Measurements from ENCODE around the gene SMAP2. TPM values are rescaled to one million over a fixed set of nuclear protein-coding genes. Genes with fewer than 3 reads are reported as not detected.

SMAP2 gene
- total RNA-seq, 1 experiment from 2014 or later: 13.7 TPM

GRCh38 chr1:40421431-40422384 is 48.2 kb downstream of the SMAP2 start:
- H3K4me3 Mint-ChIP-seq (ENCODE audit: low read depth, unreplicated experiment): no peak overlapping the region
- H3K27ac Mint-ChIP-seq (ENCODE audit: unreplicated experiment): no peak overlapping the region
- peaks cover 3% of the 10 kb centered on the region for H3K9me3 Mint-ChIP-seq (ENCODE audit: low read depth, unreplicated experiment)

GRCh38 chr1:40422630-40423263 is 49.2 kb downstream of the SMAP2 start:
- Mint-ChIP-seq H3K27me3 (ENCODE audit: unreplicated experiment) (no peaks in the 10 kb centered on the region), H3K4me1 (ENCODE audit: low read depth, unreplicated experiment) (no peaks in the 10 kb centered on the region), H3K4me3 (ENCODE audit: low read depth, unreplicated experiment) (no peak overlapping the region), H3K9me3 (ENCODE audit: low read depth, unreplicated experiment) (peaks cover 3% of the 10 kb centered on the region), H3K27ac (ENCODE audit: unreplicated experiment) (no peak overlapping the region), H3K36me3 (ENCODE audit: insufficient read depth, unreplicated experiment) (no peaks in the 10 kb centered on the region)
- DNase-seq: no peak
- BruUV-seq (replicated peaks): no TSS peak
- CTCF ChIA-PET: no interaction called here
- intact Hi-C loops (cut with micrococcal nuclease; ENCODE audit: unreplicated experiment): no loop called here
- TF ChIP-seq CTCF (IDR thresholded peaks at IDR 0.05; ENCODE audit: unreplicated experiment): no peak

More at GRCh38 chr1:40421431-40422384, 48.2 kb downstream of the SMAP2 start:
- no peak for TF ChIP-seq CTCF (IDR thresholded peaks at IDR 0.05; ENCODE audit: unreplicated experiment)
- intact Hi-C loops (cut with micrococcal nuclease; ENCODE audit: unreplicated experiment): no loop called here
- H3K27me3 Mint-ChIP-seq (ENCODE audit: unreplicated experiment): no peaks in the 10 kb centered on the region
- no peaks in the 10 kb centered on the region for H3K4me1 Mint-ChIP-seq (ENCODE audit: low read depth, unreplicated experiment)
- no TSS peak for BruUV-seq (replicated peaks)
- no peak for DNase-seq
- CTCF ChIA-PET: interaction anchor here (0.6 kb wide), 1 partner anchor 80 kb away, joined by 5 read pairs; no protein-coding TSS in a partner anchor
- H3K36me3 Mint-ChIP-seq (ENCODE audit: insufficient read depth, unreplicated experiment): no peaks in the 10 kb centered on the region

DNA sequence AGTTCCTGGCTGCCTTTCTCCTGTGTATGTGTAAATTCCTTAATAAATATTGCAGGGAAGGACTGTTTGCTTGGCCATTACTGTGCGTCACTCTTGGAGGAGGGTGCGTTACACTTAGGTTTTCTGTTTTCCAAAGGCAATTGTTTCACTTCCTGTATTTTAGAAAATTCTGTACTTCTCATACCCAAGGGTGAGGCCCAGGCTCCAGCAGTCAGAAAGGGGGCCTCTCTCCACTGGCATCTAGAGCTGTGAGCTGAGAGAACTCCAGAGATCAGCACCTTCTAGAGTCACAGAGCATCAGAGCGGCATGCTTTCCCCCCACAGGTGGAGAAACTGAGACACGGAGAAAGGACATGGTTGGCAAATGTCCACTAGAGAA is 49.7 kb downstream of the SMAP2 start:
- Mint-ChIP-seq H3K27ac (ENCODE audit: unreplicated experiment) (no peak overlapping the region), H3K4me3 (ENCODE audit: low read depth, unreplicated experiment) (no peak overlapping the region), H3K4me1 (ENCODE audit: low read depth, unreplicated experiment) (no peaks in the 10 kb centered on the region), H3K27me3 (ENCODE audit: unreplicated experiment) (no peaks in the 10 kb centered on the region), H3K36me3 (ENCODE audit: insufficient read depth, unreplicated experiment) (no peaks in the 10 kb centered on the region), H3K9me3 (ENCODE audit: low read depth, unreplicated experiment) (peaks cover 3% of the 10 kb centered on the region)
- DNase-seq: no peak
- no peak for TF ChIP-seq CTCF (IDR thresholded peaks at IDR 0.05; ENCODE audit: unreplicated experiment)
- CTCF ChIA-PET: no interaction called here
- no TSS peak for BruUV-seq (replicated peaks)
- intact Hi-C loops (cut with micrococcal nuclease; ENCODE audit: unreplicated experiment): no loop called here

DNA sequence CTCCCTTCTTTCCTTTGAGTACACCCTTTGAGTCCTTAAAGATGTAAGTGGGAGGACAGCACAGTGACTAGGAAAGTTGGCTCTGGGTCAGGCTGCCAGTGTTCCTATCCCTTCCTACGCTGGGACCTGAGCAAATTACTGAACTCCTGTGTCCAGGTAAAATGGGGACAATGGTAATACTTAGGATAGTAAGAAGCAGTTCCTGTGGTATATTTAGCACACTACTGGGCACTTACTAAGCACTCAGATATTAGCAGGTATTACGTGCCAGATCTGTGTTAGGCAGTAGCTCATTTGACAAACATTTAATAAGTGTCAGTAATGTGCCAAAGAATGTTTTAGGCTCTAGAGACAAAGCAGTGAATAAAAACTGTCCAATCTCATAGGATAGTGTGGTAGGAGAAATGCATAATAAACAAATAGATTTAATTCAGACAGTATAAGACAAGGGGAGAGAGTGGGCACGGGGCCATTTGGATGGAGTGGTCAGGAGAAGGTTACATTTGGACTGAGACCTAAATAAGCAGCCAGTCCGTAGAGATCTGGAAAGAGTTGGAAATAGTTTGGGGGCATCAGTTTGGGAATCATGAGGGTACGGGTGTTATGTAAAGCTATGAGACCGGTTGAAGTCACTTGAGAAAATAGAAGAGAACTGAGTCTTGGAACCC is 50.6 kb downstream of the SMAP2 start:
- Mint-ChIP-seq H3K27ac (ENCODE audit: unreplicated experiment) (no peak overlapping the region), H3K36me3 (ENCODE audit: insufficient read depth, unreplicated experiment) (no peaks in the 10 kb centered on the region), H3K27me3 (ENCODE audit: unreplicated experiment) (no peaks in the 10 kb centered on the region), H3K9me3 (ENCODE audit: low read depth, unreplicated experiment) (peaks cover 3% of the 10 kb centered on the region), H3K4me1 (ENCODE audit: low read depth, unreplicated experiment) (no peaks in the 10 kb centered on the region), H3K4me3 (ENCODE audit: low read depth, unreplicated experiment) (no peak overlapping the region)
- intact Hi-C loops (cut with micrococcal nuclease; ENCODE audit: unreplicated experiment): no loop called here
- BruUV-seq (replicated peaks): no TSS peak
- CTCF ChIA-PET: no interaction called here
- no peak for DNase-seq
- no peak for TF ChIP-seq CTCF (IDR thresholded peaks at IDR 0.05; ENCODE audit: unreplicated experiment)
